ENCODE data around the gene TMEM242.

DNA sequence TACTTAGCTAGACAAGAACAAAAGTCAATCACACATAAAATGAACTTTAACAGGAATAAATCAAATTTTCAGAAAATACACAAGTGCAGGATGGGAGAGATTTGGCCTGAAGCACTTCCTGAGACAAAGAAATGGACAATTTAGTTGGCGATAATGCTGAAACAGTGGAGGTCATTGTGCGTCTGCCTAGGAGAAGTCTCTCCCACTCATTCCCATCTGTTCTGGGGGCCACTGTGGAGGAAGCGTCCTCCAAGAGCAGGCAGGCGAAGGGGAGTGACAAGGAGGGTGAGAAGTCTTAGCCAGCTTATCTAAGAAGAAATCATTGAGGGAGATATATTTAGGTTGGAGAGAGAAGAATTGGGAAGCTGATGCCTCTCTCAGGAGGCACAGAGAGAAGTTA, 10.2 kb upstream of the TMEM242 start:
- TF ChIP-seq, protein P1, sequence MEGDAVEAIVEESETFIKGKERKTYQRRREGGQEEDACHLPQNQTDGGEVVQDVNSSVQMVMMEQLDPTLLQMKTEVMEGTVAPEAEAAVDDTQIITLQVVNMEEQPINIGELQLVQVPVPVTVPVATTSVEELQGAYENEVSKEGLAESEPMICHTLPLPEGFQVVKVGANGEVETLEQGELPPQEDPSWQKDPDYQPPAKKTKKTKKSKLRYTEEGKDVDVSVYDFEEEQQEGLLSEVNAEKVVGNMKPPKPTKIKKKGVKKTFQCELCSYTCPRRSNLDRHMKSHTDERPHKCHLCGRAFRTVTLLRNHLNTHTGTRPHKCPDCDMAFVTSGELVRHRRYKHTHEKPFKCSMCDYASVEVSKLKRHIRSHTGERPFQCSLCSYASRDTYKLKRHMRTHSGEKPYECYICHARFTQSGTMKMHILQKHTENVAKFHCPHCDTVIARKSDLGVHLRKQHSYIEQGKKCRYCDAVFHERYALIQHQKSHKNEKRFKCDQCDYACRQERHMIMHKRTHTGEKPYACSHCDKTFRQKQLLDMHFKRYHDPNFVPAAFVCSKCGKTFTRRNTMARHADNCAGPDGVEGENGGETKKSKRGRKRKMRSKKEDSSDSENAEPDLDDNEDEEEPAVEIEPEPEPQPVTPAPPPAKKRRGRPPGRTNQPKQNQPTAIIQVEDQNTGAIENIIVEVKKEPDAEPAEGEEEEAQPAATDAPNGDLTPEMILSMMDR (conservative IDR thresholded peaks at IDR 0.05; ENCODE audit: low read length): no peak
- no peak for TF ChIP-seq EZH2phosphoT487 (IDR thresholded peaks at IDR 0.05; ENCODE audit: borderline replicate concordance)

All from Loucy (cell line).